Measurements from ENCODE around the gene LRRC45. TPM values are rescaled to one million over a fixed set of nuclear protein-coding genes. Genes with fewer than 3 reads are reported as not detected.

The LRRC45 gene
- total RNA-seq, 4 donors from 2014 or later, result 13.1 to 25.8 (median 15.3) TPM

- Histone ChIP-seq H3K9me3 (no peaks in the 10 kb centered on the region), H3K4me3 (no peak overlapping the region), H3K4me1 (peaks cover 0 to 33% (median 20%) of the 10 kb centered on the region in 4 donors), H3K36me3 (peaks cover 0 to 20% (median 0%) of the 10 kb centered on the region in 3 donors), H3K27me3 (no peaks in the 10 kb centered on the region), H3K27ac (no peak overlapping the region)
- 78 to 80% methylated on average over 13 to 14 of the region's 14 CpGs for WGBS, 2 donors
- no peak for DNase-seq (ENCODE audit: low spot score in 2 of 2)
- TF ChIP-seq POLR2A (IDR thresholded peaks at IDR 0.05) (no peak), CTCF (IDR thresholded peaks at IDR 0.05) (no peak), EP300 (IDR thresholded peaks at IDR 0.05) (no peak)
Measured at GRCh38 chr17:81998691-81999438, 24.2 kb upstream of the LRRC45 start.

GRCh38 chr17:81999587-81999975, 23.5 kb upstream of the LRRC45 start:
- peaks cover 0 to 33% (median 20%) of the 10 kb centered on the region in 4 donors for H3K4me1 ChIP-seq
- WGBS, 2 donors, result 86 to 90% methylated on average over 11 to 12 of the region's 12 CpGs
- TF ChIP-seq EP300 (IDR thresholded peaks at IDR 0.05) (no peak), CTCF (IDR thresholded peaks at IDR 0.05) (no peak), POLR2A (IDR thresholded peaks at IDR 0.05) (no peak)
- H3K27ac ChIP-seq, result no peak overlapping the region
- H3K9me3 ChIP-seq, result no peaks in the 10 kb centered on the region
- DNase-seq (ENCODE audit: low spot score in 2 of 2), result no peak
- H3K4me3 ChIP-seq, result no peak overlapping the region
- peaks cover 0 to 20% (median 0%) of the 10 kb centered on the region in 3 donors for H3K36me3 ChIP-seq
- no peaks in the 10 kb centered on the region for H3K27me3 ChIP-seq

DNA sequence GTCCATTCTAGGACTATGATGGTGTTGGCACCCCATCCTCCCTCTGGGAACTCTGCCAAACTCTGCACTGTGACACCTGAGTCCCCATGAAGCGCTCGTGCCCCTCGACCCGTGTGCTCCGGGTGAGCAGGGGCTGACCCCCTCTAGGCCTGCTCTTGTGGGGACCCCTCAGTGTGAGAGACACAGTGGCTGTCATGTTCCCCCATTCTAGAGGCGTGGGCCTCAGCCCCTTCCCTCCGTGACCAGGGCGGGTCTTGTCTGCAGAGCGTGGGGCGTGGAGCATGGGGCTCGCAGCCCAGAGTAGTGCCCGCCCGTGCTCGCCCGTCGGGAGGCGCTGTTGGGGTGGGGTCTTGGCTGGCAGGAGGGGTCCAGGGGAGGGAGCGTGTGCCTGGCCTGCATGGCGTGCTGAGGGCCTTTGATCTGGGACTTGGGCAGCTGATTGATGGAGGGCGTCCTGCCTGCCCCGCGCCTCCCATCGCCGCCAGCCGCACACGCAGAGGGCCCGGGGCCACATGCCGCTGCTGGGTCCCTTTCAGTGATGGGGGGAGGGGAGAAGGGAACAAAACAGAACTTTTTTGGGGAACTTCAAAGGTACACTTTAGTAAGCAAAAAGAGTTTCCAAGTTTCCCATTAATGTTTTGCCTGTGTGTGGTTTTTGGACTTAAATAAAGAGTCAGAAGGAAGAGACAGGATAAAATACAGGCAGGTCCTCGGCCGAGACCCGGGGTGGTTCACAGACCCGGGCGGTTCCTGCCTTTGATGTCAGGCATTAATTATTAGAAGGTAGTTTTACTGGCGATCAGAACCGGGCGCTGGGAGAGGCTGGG, 22.9 kb upstream of the LRRC45 start:
- Histone ChIP-seq H3K9me3 (no peaks in the 10 kb centered on the region), H3K4me1 (peaks cover 0 to 32% (median 16%) of the 10 kb centered on the region in 4 donors), H3K36me3 (peaks cover 0 to 20% (median 0%) of the 10 kb centered on the region in 3 donors), H3K4me3 (no peak overlapping the region), H3K27ac (no peak overlapping the region), H3K27me3 (no peaks in the 10 kb centered on the region)
- WGBS, 2 donors, result 78 to 79% methylated on average over 33 to 36 of the region's 36 CpGs
- no peak for TF ChIP-seq POLR2A (IDR thresholded peaks at IDR 0.05)
- no peak for TF ChIP-seq EP300 (IDR thresholded peaks at IDR 0.05)
- no peak for TF ChIP-seq CTCF (IDR thresholded peaks at IDR 0.05)
- no peak for DNase-seq (ENCODE audit: low spot score in 2 of 2)

DNA sequence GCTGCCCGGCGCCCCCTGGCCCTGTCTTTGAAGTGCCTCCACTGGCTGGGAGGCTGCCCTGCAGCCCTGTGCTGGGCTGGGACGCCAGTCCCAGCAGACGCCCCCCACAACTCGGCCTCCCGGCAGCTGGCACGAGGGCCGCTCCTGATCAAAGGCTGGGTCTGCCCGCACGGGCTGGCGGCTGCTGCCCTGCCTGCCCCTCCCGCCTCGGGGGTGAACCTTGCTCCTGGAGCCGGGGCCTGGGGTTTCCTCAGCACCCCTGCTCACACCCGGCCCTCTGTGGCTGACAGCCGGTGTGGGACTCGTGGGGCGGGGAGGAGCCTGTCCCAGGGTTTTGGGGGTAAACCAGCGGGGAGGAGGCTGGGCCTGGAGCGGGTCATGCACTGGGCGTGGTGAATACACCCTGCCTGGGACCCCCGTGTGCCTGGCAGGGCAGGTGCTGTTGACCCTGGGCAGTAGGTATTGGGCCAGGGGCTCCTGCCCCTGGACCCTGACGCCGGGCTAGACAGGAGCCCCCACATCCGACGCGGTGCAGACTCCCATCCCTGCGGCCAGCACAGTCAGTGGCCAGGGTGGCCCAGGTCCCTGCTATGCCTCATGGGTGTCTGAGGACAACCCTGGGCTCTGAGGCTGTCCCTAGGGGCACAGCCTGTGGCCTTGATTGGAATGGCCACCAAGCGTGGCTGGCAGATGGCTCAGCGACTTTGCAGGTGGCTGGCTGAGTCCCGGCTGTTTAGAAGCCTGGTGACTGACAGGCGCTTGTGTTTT, 22.1 kb upstream of the LRRC45 start:
- 72 to 78% methylated on average over 19 to 25 of the region's 32 CpGs for WGBS, 2 donors
- no peaks in the 10 kb centered on the region for H3K9me3 ChIP-seq
- H3K27me3 ChIP-seq, result no peaks in the 10 kb centered on the region
- no peak overlapping the region for H3K4me3 ChIP-seq
- TF ChIP-seq CTCF (IDR thresholded peaks at IDR 0.05) (no peak), POLR2A (IDR thresholded peaks at IDR 0.05) (no peak), EP300 (IDR thresholded peaks at IDR 0.05) (no peak)
- peaks cover 0 to 28% (median 13%) of the 10 kb centered on the region in 4 donors for H3K4me1 ChIP-seq
- no peak overlapping the region for H3K27ac ChIP-seq
- DNase-seq (ENCODE audit: low spot score in 2 of 2), result no peak
- peaks cover 0 to 18% (median 0%) of the 10 kb centered on the region in 3 donors for H3K36me3 ChIP-seq
